ENCODE measurements around the gene KMT2C.
"Not testable (repeated sequence)": the region's sequence is repeated elsewhere in the genome, so short reads cannot be mapped to it uniquely, and the experiment has no call there.

KMT2C gene

GRCh38 chr7:152441168-152441567 lies 5.4 kb upstream of the KMT2C start:
- not testable (repeated sequence) for DNase-seq

DNA sequence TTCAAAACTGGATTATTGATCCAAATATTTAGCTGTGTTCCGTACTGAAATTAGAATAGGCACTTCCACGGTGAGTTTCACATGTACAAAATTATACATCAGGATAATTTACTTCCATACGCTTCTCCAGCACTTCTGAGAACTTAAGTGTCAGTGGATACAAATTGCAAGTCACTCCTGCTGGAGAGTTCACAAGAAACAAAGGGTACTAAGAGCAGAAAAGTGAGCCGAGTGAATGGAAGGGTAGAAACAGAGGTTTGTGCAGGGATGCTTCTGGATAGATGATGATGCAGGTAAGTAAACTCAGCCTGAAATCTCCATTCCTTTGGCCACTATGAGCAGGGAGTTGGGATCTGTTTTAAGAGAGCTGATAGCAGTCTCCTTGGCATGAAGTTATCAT lies 2.2 kb upstream of the KMT2C start:
- DNase-seq: not testable (repeated sequence)

- DNase-seq: not testable (repeated sequence)
These were observed 1.2 kb upstream of the KMT2C start for GRCh38 chr7:152436931-152437575.

- peak; percentile 89 for DNase-seq
These were observed 518 bp upstream of the KMT2C start for GRCh38 chr7:152436111-152436930.

DNA sequence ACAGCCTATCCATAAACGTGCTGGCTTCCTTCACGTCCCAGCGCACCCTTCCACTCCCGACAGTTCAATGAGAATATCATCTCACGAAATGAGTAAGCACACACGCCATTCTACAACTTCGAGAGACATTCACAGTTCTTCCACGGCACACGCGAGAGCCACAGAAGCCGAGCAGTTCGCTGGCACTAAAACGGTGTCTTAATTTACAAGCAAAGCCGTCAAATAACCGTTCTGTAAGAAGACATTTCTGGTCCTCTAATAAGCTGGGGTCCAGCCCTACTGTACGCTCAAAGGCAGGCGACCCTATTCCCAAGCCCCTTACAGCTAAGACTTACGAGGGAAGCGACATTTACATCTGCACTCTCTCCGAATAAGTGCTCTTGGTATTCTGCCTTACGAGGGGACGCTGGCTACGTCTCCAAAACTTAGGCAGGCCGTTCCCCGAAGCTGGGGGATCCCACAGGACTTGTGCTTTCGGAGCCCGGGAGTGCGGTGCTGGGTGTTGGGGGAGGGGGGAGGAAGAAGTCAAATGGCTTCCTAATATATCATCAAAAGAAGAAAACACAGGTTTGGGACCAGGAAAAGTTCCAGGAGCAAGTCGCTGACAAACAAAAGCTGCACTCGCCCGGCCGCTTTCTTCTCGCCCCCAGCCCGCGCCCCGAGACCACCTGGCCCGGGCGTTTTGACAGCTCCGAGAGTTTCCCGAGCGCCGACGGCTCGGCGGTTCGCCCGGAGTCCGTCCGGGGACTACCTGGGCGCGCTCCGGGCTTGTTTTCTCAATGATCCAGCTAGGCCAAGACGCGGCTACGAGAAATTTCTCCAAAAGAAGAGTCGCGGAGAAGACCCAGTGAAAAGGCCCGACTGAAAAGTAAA lies 1.1 kb downstream of the KMT2C start:
- DNase-seq: peak; percentile 31

- peak; percentile 62 for DNase-seq
These were observed 1.9 kb downstream of the KMT2C start for GRCh38 chr7:152433721-152434490.

GRCh38 chr7:152432735-152433134 lies 3.1 kb downstream of the KMT2C start:
- not testable (repeated sequence) for DNase-seq

- no peak for DNase-seq
These were observed 4.9 kb downstream of the KMT2C start for GRCh38 chr7:152430854-152431253.

- not testable (repeated sequence) for DNase-seq
These were observed 5.7 kb downstream of the KMT2C start for GRCh38 chr7:152430118-152430517.

DNA sequence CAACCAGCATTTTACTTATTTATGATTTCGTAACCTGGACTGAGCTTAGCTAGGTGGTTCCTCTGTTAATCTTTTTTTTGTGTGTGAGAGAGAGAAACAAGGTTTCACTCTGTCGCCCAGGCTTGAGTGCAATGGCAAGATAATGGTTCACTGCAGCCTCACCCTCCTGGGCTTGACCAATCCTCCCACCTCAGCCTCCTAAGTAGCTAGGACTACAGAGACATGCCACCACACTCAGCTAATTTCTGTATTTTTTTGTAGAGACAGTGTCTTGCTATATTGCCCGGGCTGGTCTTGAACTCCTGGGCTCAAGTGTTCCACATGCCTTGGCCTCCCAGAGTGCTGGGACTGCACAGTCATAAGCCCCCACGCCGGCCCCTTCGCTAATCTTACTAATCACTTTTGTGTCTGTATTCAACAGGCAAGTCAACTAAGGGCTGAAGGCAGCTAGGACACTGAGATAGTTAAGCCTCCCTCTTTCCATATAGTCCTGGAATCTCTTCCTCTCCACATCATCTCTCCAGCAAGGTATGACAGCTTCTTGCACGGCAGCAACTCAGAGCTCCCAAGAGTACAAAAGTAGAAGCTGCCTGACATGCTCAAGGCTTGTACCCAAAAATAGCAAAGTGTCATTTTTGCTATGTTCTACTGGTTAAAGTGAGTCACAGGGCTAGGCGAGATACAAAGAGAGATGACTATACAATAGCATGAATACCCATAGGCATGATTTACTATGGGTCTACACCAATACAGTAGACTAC lies 11.3 kb downstream of the KMT2C start:
- DNase-seq: no peak

DNA sequence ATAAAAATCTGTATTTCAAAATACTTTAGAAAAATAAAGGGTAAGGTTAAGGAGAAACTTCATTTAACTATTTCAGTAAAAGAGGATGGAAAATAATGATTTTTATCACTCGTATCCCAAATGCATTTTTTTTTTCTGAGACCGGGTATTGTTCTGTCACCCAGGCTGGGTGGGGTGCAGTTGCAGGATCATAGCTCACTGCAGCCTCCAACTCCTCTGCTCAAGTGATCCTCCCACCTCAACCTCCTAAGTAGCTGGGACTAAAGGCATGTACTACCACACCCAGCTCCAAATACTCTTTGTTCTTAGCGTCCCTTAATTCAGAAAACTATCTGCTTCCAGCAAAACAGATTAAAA lies 11.8 kb downstream of the KMT2C start:
- DNase-seq: no peak

DNA sequence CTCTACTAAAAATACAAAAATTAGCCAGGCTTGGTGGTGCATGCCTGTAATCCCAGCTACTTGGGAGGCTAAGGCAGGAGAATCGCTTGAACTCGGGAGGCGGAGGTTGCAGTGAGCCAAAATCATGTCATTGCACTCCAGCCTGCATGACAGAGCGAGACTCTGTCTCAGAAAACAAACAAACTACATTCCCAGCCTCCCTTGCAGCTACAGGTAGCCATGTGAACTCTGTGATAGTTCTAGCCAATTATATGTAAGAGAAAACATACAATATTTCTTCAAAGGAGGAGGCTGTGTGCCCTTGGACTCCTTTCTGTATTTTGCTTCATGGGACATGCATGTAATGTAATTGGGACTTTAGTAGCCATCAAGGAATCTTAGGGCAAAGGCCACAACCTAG lies 12.6 kb downstream of the KMT2C start:
- not testable (repeated sequence) for DNase-seq

DNA sequence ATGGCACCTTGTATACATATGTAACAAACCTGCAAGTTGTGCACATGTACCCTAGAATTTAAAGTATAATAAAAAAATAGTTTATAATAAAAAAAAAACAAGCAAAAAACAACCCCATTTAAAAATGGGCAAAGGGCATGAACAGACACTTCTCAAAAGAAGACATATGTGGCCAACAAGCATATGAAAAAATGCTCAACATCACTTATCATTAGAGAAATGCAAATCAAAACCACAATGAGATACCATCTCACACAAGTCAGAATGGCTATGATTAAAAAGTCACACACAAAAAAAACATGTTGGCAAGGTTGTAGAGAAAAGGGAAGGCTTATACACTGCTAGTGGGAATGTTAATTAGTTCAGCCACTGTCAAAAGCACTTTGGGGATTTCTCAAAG lies 14.9 kb downstream of the KMT2C start:
- DNase-seq: not testable (repeated sequence)

DNA sequence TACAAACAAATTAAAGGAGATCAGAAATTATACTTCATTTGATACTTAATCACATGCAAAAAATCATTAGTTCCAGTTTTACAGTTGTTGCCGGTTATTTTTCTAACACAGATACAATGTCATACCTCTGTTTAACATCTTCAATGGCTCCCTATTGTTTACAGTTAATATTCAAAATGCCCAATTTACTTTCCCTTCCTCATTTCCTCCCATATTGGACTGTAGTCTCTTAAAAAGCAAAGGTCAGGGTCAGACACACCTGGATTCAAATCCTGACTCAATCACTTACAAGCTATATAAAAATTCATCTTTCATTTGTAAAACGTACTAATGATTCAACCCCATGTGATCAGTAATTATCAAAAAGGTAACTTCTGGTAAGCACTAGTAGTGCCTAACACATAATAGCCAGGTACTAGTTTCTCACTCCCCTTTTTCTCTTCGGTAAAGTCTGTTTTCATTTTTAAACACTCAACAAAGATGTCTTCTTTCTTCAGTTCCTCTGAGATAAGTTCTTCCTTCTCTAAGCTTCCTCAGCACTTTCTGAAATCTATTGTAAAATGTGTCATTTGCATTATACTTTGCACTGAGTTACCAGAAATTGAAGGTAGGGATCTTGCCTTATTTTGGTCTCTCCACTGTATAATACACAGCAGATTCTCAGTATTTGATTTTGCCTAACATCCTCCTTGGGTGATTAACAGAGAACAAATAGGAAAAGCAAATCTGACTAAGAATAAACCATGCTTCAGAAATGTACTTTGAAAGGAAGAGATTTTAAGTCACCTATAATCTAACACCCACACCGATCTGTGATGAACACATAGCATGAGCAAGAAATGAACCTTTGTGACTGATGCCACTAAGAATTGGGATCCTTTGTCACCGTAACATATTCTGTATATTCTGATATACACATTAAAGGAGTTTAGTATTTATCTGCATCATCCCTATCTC lies 16.1 kb downstream of the KMT2C start:
- no peak for DNase-seq

GRCh38 chr7:152414779-152415178 lies 21.0 kb downstream of the KMT2C start:
- no peak for DNase-seq

DNA sequence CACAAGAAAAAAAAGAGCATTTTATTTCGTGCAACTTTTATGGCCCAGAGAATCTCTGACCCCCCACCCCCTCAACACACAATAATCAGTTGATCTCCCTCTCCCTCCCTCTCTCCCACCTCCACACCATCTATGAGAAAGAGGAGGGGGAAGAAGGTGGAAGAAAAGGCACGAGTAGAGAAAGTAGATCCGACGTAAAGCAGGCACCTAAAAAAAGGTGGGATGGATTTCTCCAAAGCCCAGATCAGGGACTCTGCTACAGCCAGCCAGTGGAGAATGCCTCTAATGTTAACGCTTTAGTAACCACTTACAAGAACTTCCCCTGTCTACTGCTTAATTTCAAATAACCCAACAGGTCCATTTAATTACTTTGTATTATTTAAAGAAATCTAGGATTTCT lies 24.4 kb downstream of the KMT2C start:
- DNase-seq: no peak

DNA sequence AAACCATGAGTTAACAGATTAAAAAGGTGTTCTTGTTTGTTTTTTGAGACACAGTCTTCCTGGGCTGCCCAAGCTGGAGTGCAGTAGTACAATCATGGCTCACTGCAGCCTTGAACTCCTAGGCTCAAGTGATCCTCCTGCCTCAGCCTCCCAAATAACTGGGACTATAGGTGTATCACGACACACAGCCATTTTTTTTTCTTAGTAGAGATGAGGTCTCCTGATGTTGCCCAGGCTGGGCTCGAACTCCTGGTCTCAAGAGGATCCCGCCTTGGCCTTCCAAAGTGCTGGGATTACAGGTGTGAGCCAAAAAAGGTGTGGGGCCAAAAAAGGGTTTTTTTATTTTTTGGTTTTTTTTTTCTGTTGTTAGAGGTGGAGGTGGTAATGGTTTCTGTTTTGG lies 29.3 kb downstream of the KMT2C start:
- DNase-seq: no peak

DNA sequence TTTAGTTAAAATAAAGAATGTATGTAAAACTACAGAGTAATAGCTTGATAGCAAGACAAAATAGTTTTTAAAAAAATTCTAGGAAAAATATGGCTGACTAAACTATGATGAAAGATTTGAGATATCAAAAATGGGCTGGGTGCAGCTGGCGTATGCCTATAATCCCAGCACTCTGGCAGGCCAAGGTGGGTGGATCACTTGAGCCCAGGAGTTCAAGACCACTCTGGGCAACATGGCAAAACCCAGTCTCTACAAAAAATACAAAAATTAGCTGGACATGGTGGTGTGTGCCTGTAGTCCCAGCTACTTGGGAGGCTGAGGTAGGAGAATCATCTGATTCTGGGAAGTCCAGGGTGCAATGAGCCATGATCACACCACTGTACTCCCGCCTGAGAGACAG lies 29.8 kb downstream of the KMT2C start:
- DNase-seq: not testable (repeated sequence)

GRCh38 chr7:152403726-152404125 lies 32.1 kb downstream of the KMT2C start:
- no peak for DNase-seq

- DNase-seq: no peak
These were observed 33.2 kb downstream of the KMT2C start for GRCh38 chr7:152402384-152403250.

All from activated CD8-positive, alpha-beta memory T cell treated with anti-CD3 and anti-CD28 coated beads, Interleukin-2, amount 50 U/mL, for 4 hours (primary cell).